ENCODE measurements around the gene LIPE.

The LIPE gene

GRCh38 chr19:42436006-42436405 lies 8.8 kb upstream of the LIPE start:
- no peak overlapping the region for H3K27ac ChIP-seq

GRCh38 chr19:42435316-42435715 lies 8.1 kb upstream of the LIPE start:
- Histone ChIP-seq H3K27me3 (ENCODE audit: control insufficient read depth, insufficient read depth, low read length) (no peaks in the 10 kb centered on the region), H3K9me3 (ENCODE audit: control insufficient read depth, low read length) (no peaks in the 10 kb centered on the region), H3K4me1 (peaks cover 5% of the 10 kb centered on the region), H3K4me3 (ENCODE audit: low read depth, low read length) (no peak overlapping the region), H3K9ac (no peak overlapping the region), H3K27ac (no peak overlapping the region), H2AFZ (no peak overlapping the region), H3K79me2 (no peaks in the 10 kb centered on the region), H3K4me2 (ENCODE audit: low read length) (no peak overlapping the region), H3K36me3 (ENCODE audit: control insufficient read depth, insufficient read depth, low read length) (no peaks in the 10 kb centered on the region)
- no peak for TF ChIP-seq CTCF (IDR thresholded peaks at IDR 0.05)

More at GRCh38 chr19:42436006-42436405, 8.8 kb upstream of the LIPE start:
- no peak for TF ChIP-seq CTCF (IDR thresholded peaks at IDR 0.05)
- Histone ChIP-seq H2AFZ (no peak overlapping the region), H3K79me2 (no peaks in the 10 kb centered on the region), H3K27me3 (ENCODE audit: control insufficient read depth, insufficient read depth, low read length) (no peaks in the 10 kb centered on the region), H3K4me2 (ENCODE audit: low read length) (no peak overlapping the region), H3K4me3 (ENCODE audit: low read depth, low read length) (no peak overlapping the region), H3K36me3 (ENCODE audit: control insufficient read depth, insufficient read depth, low read length) (no peaks in the 10 kb centered on the region), H3K4me1 (peaks cover 5% of the 10 kb centered on the region), H3K9me3 (ENCODE audit: control insufficient read depth, low read length) (no peaks in the 10 kb centered on the region), H3K9ac (no peak overlapping the region)

- Histone ChIP-seq H2AFZ (peak overlapping the region; percentile 87), H3K36me3 (ENCODE audit: control insufficient read depth, insufficient read depth, low read length) (no peaks in the 10 kb centered on the region), H3K9me3 (ENCODE audit: control insufficient read depth, low read length) (no peaks in the 10 kb centered on the region), H3K79me2 (no peaks in the 10 kb centered on the region), H3K4me3 (ENCODE audit: low read depth, low read length) (no peak overlapping the region), H3K27ac (peak overlapping the region; percentile 46), H3K27me3 (ENCODE audit: control insufficient read depth, insufficient read depth, low read length) (no peaks in the 10 kb centered on the region), H3K9ac (no peak overlapping the region), H3K4me1 (peaks cover 5% of the 10 kb centered on the region), H3K4me2 (ENCODE audit: low read length) (no peak overlapping the region)
- peak; percentile 91 for TF ChIP-seq CTCF (IDR thresholded peaks at IDR 0.05)
Measured at GRCh38 chr19:42433503-42434260, 6.5 kb upstream of the LIPE start.

- Histone ChIP-seq H3K4me1 (peaks cover 5% of the 10 kb centered on the region), H3K79me2 (no peaks in the 10 kb centered on the region), H3K9me3 (ENCODE audit: control insufficient read depth, low read length) (no peaks in the 10 kb centered on the region), H3K27me3 (ENCODE audit: control insufficient read depth, insufficient read depth, low read length) (no peaks in the 10 kb centered on the region), H3K36me3 (ENCODE audit: control insufficient read depth, insufficient read depth, low read length) (no peaks in the 10 kb centered on the region), H2AFZ (no peak overlapping the region), H3K4me3 (ENCODE audit: low read depth, low read length) (no peak overlapping the region), H3K4me2 (ENCODE audit: low read length) (no peak overlapping the region), H3K27ac (no peak overlapping the region), H3K9ac (no peak overlapping the region)
- TF ChIP-seq CTCF (IDR thresholded peaks at IDR 0.05): no peak
Measured at GRCh38 chr19:42431486-42431885, 4.3 kb upstream of the LIPE start.

GRCh38 chr19:42428676-42429075 lies 1.5 kb upstream of the LIPE start:
- H3K9me3 ChIP-seq (ENCODE audit: control insufficient read depth, low read length): no peaks in the 10 kb centered on the region
- no peak overlapping the region for H3K4me3 ChIP-seq (ENCODE audit: low read depth, low read length)
- no peak overlapping the region for H3K9ac ChIP-seq
- peaks cover 5% of the 10 kb centered on the region for H3K4me1 ChIP-seq
- H3K27me3 ChIP-seq (ENCODE audit: control insufficient read depth, insufficient read depth, low read length): no peaks in the 10 kb centered on the region
- no peak for TF ChIP-seq CTCF (IDR thresholded peaks at IDR 0.05)
- no peak overlapping the region for H3K27ac ChIP-seq
- no peak overlapping the region for H3K4me2 ChIP-seq (ENCODE audit: low read length)
- no peak overlapping the region for H2AFZ ChIP-seq
- no peaks in the 10 kb centered on the region for H3K79me2 ChIP-seq
- H3K36me3 ChIP-seq (ENCODE audit: control insufficient read depth, insufficient read depth, low read length): no peaks in the 10 kb centered on the region
